MM.1S (cell line): ENCODE results near the gene B4GALT5.

ENCODE experiments used
- DNase-seq: peaks from one replicate; pipeline ENCODE4 v3.0.0-alpha.2; 2015
- H2AFZ ChIP-seq: fragments of 300-600 bp; sonication (generic); 2 replicates; pipeline ENCODE4 v1.6.0; 2016; ENCODE audit warnings: antibody characterized with exemption, low read length
- H3F3A ChIP-seq: fragments of 300-600 bp; sonication (generic); 2 replicates; pipeline ENCODE4 v1.6.1; 2016; ENCODE audit warnings: mild to moderate bottlenecking, antibody characterized with exemption, low read length, moderate library complexity, mixed read lengths; ENCODE audit not compliant: insufficient read depth
- H3K27ac ChIP-seq: fragments of 300-600 bp; sonication (generic); 2 replicates; pipeline ENCODE4 v1.5.1; 2016; ENCODE audit warnings: mild to moderate bottlenecking, low read length
- H3K27me3 ChIP-seq: fragments of 300-600 bp; sonication (generic); replicated peaks from 2 replicates; pipeline ENCODE4 v1.6.0; 2016; ENCODE audit warnings: low read length; ENCODE audit not compliant: insufficient read depth
- H3K36me3 ChIP-seq: fragments of 300-600 bp; sonication (generic); replicated peaks from 2 replicates; pipeline ENCODE4 v1.6.1; 2016; ENCODE audit warnings: mild to moderate bottlenecking, low read length, mixed read lengths; ENCODE audit not compliant: insufficient read depth
- H3K4me1 ChIP-seq: fragments of 300-600 bp; sonication (generic); 2 replicates; pipeline ENCODE4 v1.6.1; 2016; ENCODE audit warnings: low read length, mixed read lengths
- H3K4me2 ChIP-seq: fragments of 300-600 bp; sonication (generic); 2 replicates; pipeline ENCODE4 v1.6.0; 2016; ENCODE audit warnings: low read depth, low read length
- H3K4me3 ChIP-seq: fragments of 300-600 bp; sonication (generic); 2 replicates; pipeline ENCODE4 v1.5.1; 2016; ENCODE audit warnings: low read length, mixed read lengths
- H3K79me2 ChIP-seq: fragments of 300-600 bp; sonication (generic); 2 replicates; pipeline ENCODE4 v1.6.1; 2016; ENCODE audit warnings: mixed run types, low read length, mixed read lengths
- H3K9ac ChIP-seq: fragments of 300-600 bp; sonication (generic); 2 replicates; pipeline ENCODE4 v1.6.1; 2016; ENCODE audit warnings: low read length, mixed read lengths
- H3K9me2 ChIP-seq: fragments of 300-600 bp; sonication (generic); replicated peaks from 2 replicates; pipeline ENCODE4 v1.6.1; 2016; ENCODE audit warnings: mild to moderate bottlenecking, low read length, mixed read lengths; ENCODE audit not compliant: insufficient read depth
- H3K9me3 ChIP-seq: fragments of 300-600 bp; sonication (generic); replicated peaks from 2 replicates; pipeline ENCODE4 v1.6.1; 2016; ENCODE audit warnings: mild to moderate bottlenecking, low read length, mixed read lengths; ENCODE audit not compliant: insufficient read depth
- H4K20me1 ChIP-seq: fragments of 300-600 bp; sonication (generic); 2 replicates; pipeline ENCODE4 v1.6.1; 2016; ENCODE audit warnings: mild to moderate bottlenecking, low read length, moderate library complexity, mixed read lengths; ENCODE audit not compliant: insufficient read depth
- CTCF ChIP-seq: fragments of 300-600 bp; sonication (generic); IDR thresholded peaks from 2 replicates; pipeline ENCODE4 v1.5.1; 2016; ENCODE audit warnings: antibody characterized with exemption, low read length, mixed read lengths
- EZH2 ChIP-seq: fragments of 300-600 bp; sonication (generic); optimal IDR thresholded peaks from 2 replicates; pipeline ENCODE3; 2017; ENCODE audit warnings: low read depth, mild to moderate bottlenecking, antibody characterized with exemption, low read length, mixed read lengths
- EZH2phosphoT487 ChIP-seq: fragments of 300-600 bp; sonication (generic); IDR thresholded peaks from 2 replicates; pipeline ENCODE4 v1.6.1; 2018; ENCODE audit warnings: antibody characterized with exemption, low read length

B4GALT5 gene

GRCh38 chr20:49668181-49668877, 45.3 kb downstream of the B4GALT5 start:
- Histone ChIP-seq H4K20me1 (peaks cover 4% of the 10 kb centered on the region; the same call in 1 of the 2 replicates), H3K9me2 (no peaks in the 10 kb centered on the region), H3K4me2 (no peak overlapping the region), H3K27me3 (no peaks in the 10 kb centered on the region), H3K36me3 (no peaks in the 10 kb centered on the region), H3F3A (peaks cover 20% of the 10 kb centered on the region), H2AFZ (no peak overlapping the region), H3K9ac (no peak overlapping the region), H3K4me3 (no peak overlapping the region), H3K4me1 (peaks cover 35% of the 10 kb centered on the region), H3K27ac (no peak overlapping the region), H3K79me2 (peaks cover 87% of the 10 kb centered on the region), H3K9me3 (no peaks in the 10 kb centered on the region)
- no peak for DNase-seq
- TF ChIP-seq CTCF (no peak), EZH2phosphoT487 (no peak)

GRCh38 chr20:49666911-49667310, 46.8 kb downstream of the B4GALT5 start:
- no peak overlapping the region for H3K9ac ChIP-seq
- no peaks in the 10 kb centered on the region for H3K9me3 ChIP-seq
- DNase-seq, result no peak
- no peaks in the 10 kb centered on the region for H3K36me3 ChIP-seq
- H3K4me1 ChIP-seq, result peaks cover 36% of the 10 kb centered on the region
- peaks cover 20% of the 10 kb centered on the region for H3F3A ChIP-seq
- H3K4me3 ChIP-seq, result no peak overlapping the region
- H3K27ac ChIP-seq, result no peak overlapping the region
- peaks cover 4% of the 10 kb centered on the region; the same call in 1 of the 2 replicates for H4K20me1 ChIP-seq
- H2AFZ ChIP-seq, result no peak overlapping the region
- no peaks in the 10 kb centered on the region for H3K9me2 ChIP-seq
- no peaks in the 10 kb centered on the region for H3K27me3 ChIP-seq
- TF ChIP-seq CTCF, result no peak
- TF ChIP-seq EZH2, result no peak
- TF ChIP-seq EZH2phosphoT487, result no peak
- no peak overlapping the region for H3K4me2 ChIP-seq
- peaks cover 85% of the 10 kb centered on the region for H3K79me2 ChIP-seq

GRCh38 chr20:49665796-49666195, 47.9 kb downstream of the B4GALT5 start:
- TF ChIP-seq EZH2phosphoT487, result no peak
- no peak for TF ChIP-seq CTCF
- TF ChIP-seq EZH2, result no peak
- Histone ChIP-seq H3F3A (peaks cover 19% of the 10 kb centered on the region), H4K20me1 (peaks cover 4% of the 10 kb centered on the region; the same call in 1 of the 2 replicates)

More at GRCh38 chr20:49665796-49666195, 47.9 kb downstream of the B4GALT5 start:
- Histone ChIP-seq H3K4me2 (no peak overlapping the region), H3K79me2 (peaks cover 82% of the 10 kb centered on the region), H3K36me3 (no peaks in the 10 kb centered on the region), H3K27ac (no peak overlapping the region), H3K4me1 (peaks cover 30% of the 10 kb centered on the region), H3K27me3 (no peaks in the 10 kb centered on the region), H3K9ac (no peak overlapping the region), H3K9me2 (no peaks in the 10 kb centered on the region), H3K4me3 (no peak overlapping the region), H2AFZ (no peak overlapping the region), H3K9me3 (no peaks in the 10 kb centered on the region)
- DNase-seq, result no peak
